ENCODE measurements around the gene DNAJC1.

The DNAJC1 gene

GRCh38 chr10:22005763-22006162 is 2.2 kb upstream of the DNAJC1 start:
- DNase-seq: no peak

- no peak for DNase-seq
These were observed 393 bp upstream of the DNAJC1 start for GRCh38 chr10:22003964-22004281.

GRCh38 chr10:22002591-22003176 is 846 bp downstream of the DNAJC1 start:
- DNase-seq: no peak

GRCh38 chr10:21995557-21995956 is 8.0 kb downstream of the DNAJC1 start:
- no peak for DNase-seq

GRCh38 chr10:21993360-21994001 is 10.0 kb downstream of the DNAJC1 start:
- no peak for DNase-seq

GRCh38 chr10:21991785-21992184 is 11.7 kb downstream of the DNAJC1 start:
- DNase-seq: no peak

- no peak for DNase-seq
These were observed 13.1 kb downstream of the DNAJC1 start for GRCh38 chr10:21990449-21990848.

GRCh38 chr10:21989453-21990154 is 13.9 kb downstream of the DNAJC1 start:
- no peak for DNase-seq

- no peak for DNase-seq
These were observed 18.0 kb downstream of the DNAJC1 start for GRCh38 chr10:21985541-21985940.

- DNase-seq: no peak
These were observed 22.4 kb downstream of the DNAJC1 start for GRCh38 chr10:21981118-21981517.

- no peak for DNase-seq
These were observed 22.8 kb downstream of the DNAJC1 start for GRCh38 chr10:21980691-21981090.

- no peak for DNase-seq
These were observed 25.2 kb downstream of the DNAJC1 start for GRCh38 chr10:21978191-21978862.

- no peak for DNase-seq
These were observed 26.8 kb downstream of the DNAJC1 start for GRCh38 chr10:21976739-21977138.

- no peak for DNase-seq
These were observed 27.2 kb downstream of the DNAJC1 start for GRCh38 chr10:21976280-21976679.

GRCh38 chr10:21975378-21975990 is 28.0 kb downstream of the DNAJC1 start:
- no peak for DNase-seq

- no peak for DNase-seq
These were observed 30.9 kb downstream of the DNAJC1 start for GRCh38 chr10:21972584-21972983.

GRCh38 chr10:21969326-21970287 is 33.9 kb downstream of the DNAJC1 start:
- no peak for DNase-seq

- DNase-seq: no peak
These were observed 38.4 kb downstream of the DNAJC1 start for GRCh38 chr10:21964983-21965665.

GRCh38 chr10:21962358-21962757 is 41.2 kb downstream of the DNAJC1 start:
- no peak for DNase-seq

GRCh38 chr10:21961847-21962246 is 41.7 kb downstream of the DNAJC1 start:
- DNase-seq: no peak

GRCh38 chr10:21959998-21960397 is 43.5 kb downstream of the DNAJC1 start:
- no peak for DNase-seq

- DNase-seq: no peak
These were observed 48.8 kb downstream of the DNAJC1 start for GRCh38 chr10:21954690-21955089.
